Chondrocyte (in vitro differentiated cells): Measurements from ENCODE around the gene BIN1. TPM values are rescaled to one million over a fixed set of nuclear protein-coding genes. Genes with fewer than 3 reads are reported as not detected.

Experiments used
- DNase-seq: peaks from one replicate; pipeline ENCODE4 v3.0.0; 2021; ENCODE audit warnings: mixed read lengths, low spot score
- H3K27ac Mint-ChIP-seq: one replicate; pipeline ENCODE4 v1.8.0; 2021; ENCODE audit warnings: mild to moderate bottlenecking, moderate library complexity, mixed read lengths; ENCODE audit not compliant: unreplicated experiment
- H3K27me3 Mint-ChIP-seq: 2 replicates; pipeline ENCODE4 v1.8.0; 2021; ENCODE audit warnings: low read depth, mixed read lengths
- H3K36me3 Mint-ChIP-seq: 2 replicates; pipeline ENCODE4 v1.8.0; 2021; ENCODE audit warnings: low read depth, mixed read lengths
- H3K4me1 Mint-ChIP-seq: 2 replicates; pipeline ENCODE4 v1.8.0; 2021; ENCODE audit warnings: low read depth, mild to moderate bottlenecking, mixed read lengths
- H3K4me3 Mint-ChIP-seq: one replicate; pipeline ENCODE4 v1.8.0; 2021; ENCODE audit warnings: mild to moderate bottlenecking, moderate library complexity, mixed read lengths; ENCODE audit not compliant: unreplicated experiment
- H3K9me3 Mint-ChIP-seq: 2 replicates; pipeline ENCODE4 v1.8.0; 2021; ENCODE audit warnings: low read depth, mixed read lengths
- CTCF ChIP-seq: fragments of 200-600 bp; sonication (generic); IDR thresholded peaks from 2 replicates; pipeline ENCODE4 v1.5.0; 2021; ENCODE audit warnings: antibody characterized with exemption, mild to moderate bottlenecking, moderate library complexity
- total RNA-seq: library from RNA; stranded (reverse); gene quantifications from 3 replicates; pipeline ENCODE4 v1.2.1, GENCODE V29; 2021

Gene BIN1
- total RNA-seq, 1 donor from 2014 or later: 64.0 TPM

DNA sequence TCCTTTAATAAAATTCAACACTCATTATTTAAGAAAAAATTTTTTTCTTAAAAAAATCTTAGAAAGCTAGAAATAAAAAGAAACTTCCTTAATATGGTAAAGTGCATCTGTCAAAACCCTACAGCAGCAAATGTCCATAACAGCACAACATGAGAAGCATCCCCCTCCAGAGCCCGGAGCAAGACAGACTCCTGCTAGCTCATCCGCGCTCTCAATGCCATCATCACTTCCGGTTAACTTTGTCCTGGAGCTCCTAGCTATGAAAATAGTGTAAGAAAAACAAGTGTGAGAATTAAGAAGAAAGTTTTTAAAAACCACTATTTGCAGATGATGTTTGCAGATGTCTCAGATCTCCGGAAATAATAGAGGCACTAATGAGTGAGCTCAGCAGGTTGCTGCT, 105.2 kb downstream of the BIN1 start:
- no peak overlapping the region for H3K4me3 Mint-ChIP-seq
- no peaks in the 10 kb centered on the region for H3K4me1 Mint-ChIP-seq
- H3K27ac Mint-ChIP-seq: no peak overlapping the region
- no peaks in the 10 kb centered on the region for H3K9me3 Mint-ChIP-seq
- peaks cover 2% of the 10 kb centered on the region for H3K27me3 Mint-ChIP-seq
- no peak for DNase-seq
- H3K36me3 Mint-ChIP-seq: no peaks in the 10 kb centered on the region
- no peak for TF ChIP-seq CTCF

DNA sequence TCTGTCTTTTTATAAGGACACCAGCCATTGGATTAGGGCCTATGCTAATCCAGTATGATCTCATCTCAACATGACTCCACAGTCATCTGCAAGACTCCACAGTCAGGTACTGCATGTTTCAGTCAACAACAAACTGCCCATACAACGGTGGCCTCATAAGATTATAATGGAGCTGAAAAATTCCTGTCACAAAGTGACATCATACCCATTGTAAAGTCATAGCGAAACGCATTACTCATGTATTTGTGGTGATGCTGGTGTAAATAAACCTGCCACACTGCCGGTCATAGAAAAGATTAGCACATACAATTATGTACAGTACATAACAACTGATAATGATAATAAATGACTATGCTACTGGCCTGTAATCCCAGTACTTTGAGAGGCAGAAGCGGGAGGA, 106.0 kb downstream of the BIN1 start:
- Mint-ChIP-seq H3K27me3 (peaks cover 2% of the 10 kb centered on the region), H3K4me1 (no peaks in the 10 kb centered on the region)
- no peak for DNase-seq

GRCh38 chr2:127000194-127000593, 106.8 kb downstream of the BIN1 start:
- TF ChIP-seq CTCF: no peak
- no peaks in the 10 kb centered on the region for H3K4me1 Mint-ChIP-seq

More for the DNA sequence above, 106.0 kb downstream of the BIN1 start:
- Mint-ChIP-seq H3K27ac (no peak overlapping the region), H3K36me3 (no peaks in the 10 kb centered on the region), H3K9me3 (no peaks in the 10 kb centered on the region), H3K4me3 (no peak overlapping the region)
- no peak for TF ChIP-seq CTCF

GRCh38 chr2:126999106-126999756, 107.7 kb downstream of the BIN1 start:
- no peak for DNase-seq
- H3K27me3 Mint-ChIP-seq: peaks cover 2% of the 10 kb centered on the region
- H3K4me3 Mint-ChIP-seq: no peak overlapping the region
- no peaks in the 10 kb centered on the region for H3K36me3 Mint-ChIP-seq
- no peak overlapping the region for H3K27ac Mint-ChIP-seq
- TF ChIP-seq CTCF: no peak
- H3K9me3 Mint-ChIP-seq: no peaks in the 10 kb centered on the region
- no peaks in the 10 kb centered on the region for H3K4me1 Mint-ChIP-seq

More at GRCh38 chr2:127000194-127000593, 106.8 kb downstream of the BIN1 start:
- H3K36me3 Mint-ChIP-seq: no peaks in the 10 kb centered on the region
- no peaks in the 10 kb centered on the region for H3K9me3 Mint-ChIP-seq
- peaks cover 2% of the 10 kb centered on the region for H3K27me3 Mint-ChIP-seq
- no peak overlapping the region for H3K4me3 Mint-ChIP-seq
- H3K27ac Mint-ChIP-seq: no peak overlapping the region
- DNase-seq: no peak

DNA sequence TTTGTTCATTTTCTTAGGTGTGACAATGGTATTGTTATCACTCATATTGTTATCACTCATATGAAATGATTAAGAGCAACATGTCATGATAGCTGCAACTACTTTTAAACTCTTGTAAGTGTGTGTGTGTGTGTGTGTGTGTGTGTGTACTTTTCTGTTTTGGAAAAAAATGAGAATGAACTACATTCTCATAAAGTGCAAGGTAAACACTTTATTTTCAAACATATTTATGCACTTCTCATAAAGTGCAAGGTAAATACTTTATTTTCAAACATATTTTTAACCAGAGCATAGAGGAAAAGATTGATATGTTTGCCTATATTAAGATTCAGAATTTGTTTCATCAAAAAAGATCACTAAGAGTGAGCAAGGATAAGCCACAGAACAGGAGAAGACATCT, 108.5 kb downstream of the BIN1 start:
- TF ChIP-seq CTCF: no peak
- no peak for DNase-seq
- no peaks in the 10 kb centered on the region for H3K4me1 Mint-ChIP-seq
- no peaks in the 10 kb centered on the region for H3K9me3 Mint-ChIP-seq
- no peaks in the 10 kb centered on the region for H3K36me3 Mint-ChIP-seq
- no peak overlapping the region for H3K4me3 Mint-ChIP-seq
- H3K27me3 Mint-ChIP-seq: peaks cover 2% of the 10 kb centered on the region
- H3K27ac Mint-ChIP-seq: no peak overlapping the region

Other genes with a start within 250 kb of the BIN1 start
- gene TEX51, start 208.3 kb downstream of the BIN1 start, total RNA-seq: not detected in 3 replicates
- gene CYP27C1, start 113.1 kb upstream of the BIN1 start, total RNA-seq: 11.7 to 17.2 TPM (median 13.4 TPM) in 3 replicates
- 35.2 to 41.8 TPM (median 37.5 TPM) in 3 replicates for gene ERCC3, start 187.0 kb upstream of the BIN1 start, total RNA-seq